ENCODE results near the gene UNC13C. TPM values are rescaled to one million over a fixed set of nuclear protein-coding genes. Genes with fewer than 3 reads are reported as not detected.

Gene UNC13C
- total RNA-seq, 2 donors from 2014 or later = 1.2 to 4.2 TPM

- Histone ChIP-seq H3K4me3 (no peak overlapping the region), H3K36me3 (no peaks in the 10 kb centered on the region), H3K9me3 (no peaks in the 10 kb centered on the region), H3K27ac (no peak overlapping the region), H3K27me3 (replicated peaks; ENCODE audit: insufficient read depth) (no peaks in the 10 kb centered on the region), H3K4me1 (ENCODE audit: control insufficient read depth in 1 of 2, low read depth in 2 of 2) (no peaks in the 10 kb centered on the region)
- no peak for TF ChIP-seq CTCF (IDR thresholded peaks at IDR 0.05)
- ATAC-seq (ENCODE audit: insufficient number of reproducible peaks, low FRiP score, low read depth) = no peak
- no peak for DNase-seq (ENCODE audit: low spot score)
Measured at GRCh38 chr15:54256190-54256589, 277.9 kb downstream of the UNC13C start.

GRCh38 chr15:54273928-54274327 lies 295.7 kb downstream of the UNC13C start:
- Histone ChIP-seq H3K9me3 (no peaks in the 10 kb centered on the region), H3K27me3 (replicated peaks; ENCODE audit: insufficient read depth) (no peaks in the 10 kb centered on the region), H3K4me3 (no peak overlapping the region), H3K27ac (no peak overlapping the region), H3K4me1 (ENCODE audit: control insufficient read depth in 1 of 2, low read depth in 2 of 2) (peaks cover 7 to 14% of the 10 kb centered on the region in 2 donors), H3K36me3 (no peaks in the 10 kb centered on the region)
- TF ChIP-seq CTCF (IDR thresholded peaks at IDR 0.05) = no peak
- ATAC-seq (ENCODE audit: insufficient number of reproducible peaks, low FRiP score, low read depth) (no peak), DNase-seq (ENCODE audit: low spot score) (no peak)

- H3K27me3 ChIP-seq (replicated peaks; ENCODE audit: insufficient read depth) = no peaks in the 10 kb centered on the region
- no peak for TF ChIP-seq CTCF (IDR thresholded peaks at IDR 0.05)
- DNase-seq (ENCODE audit: low spot score) = no peak
- H3K4me1 ChIP-seq (ENCODE audit: control insufficient read depth in 1 of 2, low read depth in 2 of 2) = peaks cover 7 to 18% of the 10 kb centered on the region in 2 donors
- peak overlapping the region; percentile 6 to 49 for H3K27ac ChIP-seq
- H3K36me3 ChIP-seq = no peaks in the 10 kb centered on the region
- H3K4me3 ChIP-seq = no peak overlapping the region
- peak; percentile 75 for ATAC-seq (ENCODE audit: insufficient number of reproducible peaks, low FRiP score, low read depth)
- no peaks in the 10 kb centered on the region for H3K9me3 ChIP-seq
Measured at GRCh38 chr15:54277834-54278233, 299.6 kb downstream of the UNC13C start.

- Histone ChIP-seq H3K36me3 (no peaks in the 10 kb centered on the region), H3K4me1 (ENCODE audit: control insufficient read depth in 1 of 2, low read depth in 2 of 2) (peaks cover 7 to 18% of the 10 kb centered on the region in 2 donors), H3K4me3 (no peak overlapping the region), H3K9me3 (no peaks in the 10 kb centered on the region), H3K27ac (no peak overlapping the region), H3K27me3 (replicated peaks; ENCODE audit: insufficient read depth) (no peaks in the 10 kb centered on the region)
- DNase-seq (ENCODE audit: low spot score) = no peak
- ATAC-seq (ENCODE audit: insufficient number of reproducible peaks, low FRiP score, low read depth) = no peak
- no peak for TF ChIP-seq CTCF (IDR thresholded peaks at IDR 0.05)
Measured at GRCh38 chr15:54280726-54281125, 302.5 kb downstream of the UNC13C start.

GRCh38 chr15:54282228-54282836 lies 304.1 kb downstream of the UNC13C start:
- H3K9me3 ChIP-seq = no peaks in the 10 kb centered on the region
- peaks cover 4 to 14% of the 10 kb centered on the region in 2 donors for H3K4me1 ChIP-seq (ENCODE audit: control insufficient read depth in 1 of 2, low read depth in 2 of 2)
- DNase-seq (ENCODE audit: low spot score) = no peak
- H3K36me3 ChIP-seq = no peaks in the 10 kb centered on the region
- no peak overlapping the region for H3K4me3 ChIP-seq
- ATAC-seq (ENCODE audit: insufficient number of reproducible peaks, low FRiP score, low read depth) = no peak
- no peaks in the 10 kb centered on the region for H3K27me3 ChIP-seq (replicated peaks; ENCODE audit: insufficient read depth)
- no peak for TF ChIP-seq CTCF (IDR thresholded peaks at IDR 0.05)
- no peak overlapping the region for H3K27ac ChIP-seq

Data from thoracic aorta (tissue), 2 donors.